A673 (cell line): Measurements from ENCODE around the gene FIBCD1. TPM values are rescaled to one million over a fixed set of nuclear protein-coding genes. Genes with fewer than 3 reads are reported as not detected.

Experiments
- Bru-seq: library from RNA; stranded (reverse); fragments of 400-500 nt; gene quantifications from one replicate; lab custom pipeline; 2021; lab: Mats Ljungman, UMichigan
- BruChase-seq, 2 experiments: library from RNA; stranded (reverse); fragments of 400-500 nt; gene quantifications; one replicate each; lab custom pipeline; 2021; lab: Mats Ljungman, UMichigan
- BruUV-seq: library from RNA; stranded (reverse); fragments of 400-500 nt; replicated peaks from 2 replicates; lab custom pipeline; 2021; lab: Mats Ljungman, UMichigan
- CTCF ChIA-PET: fragments of 300-600 bp; sonication (Branson Sonifier 250); formaldehyde crosslinking; loops from one replicate; lab custom pipeline; 2022; ENCODE audit warnings: antibody characterized with exemption; lab: Charles Lee
- POLR2A ChIA-PET: fragments of 300-600 bp; sonication (Branson Sonifier 250); formaldehyde crosslinking; loops from one replicate; lab custom pipeline; 2022; ENCODE audit warnings: antibody characterized with exemption; ENCODE audit not compliant: low non-redundant PET; lab: Charles Lee
- DNase-seq: peaks from one replicate; pipeline ENCODE4 v3.0.0-alpha.2; 2015; ENCODE audit warnings: low spot score
- H3K27ac ChIP-seq: fragments of 200-600 bp; sonication (generic); 2 replicates; pipeline ENCODE4 v1.5.1; 2016; ENCODE audit warnings: mixed run types, low read depth, mild to moderate bottlenecking, mixed read lengths, antibody characterized with exemption, low read length; ENCODE audit not compliant: poor library complexity, severe bottlenecking
- H3K27me3 ChIP-seq: fragments of 200-600 bp; sonication (generic); replicated peaks from 2 replicates; pipeline ENCODE4 v1.6.1; 2017; ENCODE audit warnings: mixed run types, low read depth, mild to moderate bottlenecking, mixed read lengths, antibody characterized with exemption, low read length; ENCODE audit not compliant: insufficient read depth, poor library complexity
- H3K36me3 ChIP-seq: fragments of 200-600 bp; sonication (generic); 2 replicates; pipeline ENCODE4 v1.6.1; 2016; ENCODE audit warnings: mixed run types, mild to moderate bottlenecking, mixed read lengths, antibody characterized with exemption, low read length; ENCODE audit not compliant: insufficient read depth, poor library complexity, severe bottlenecking
- H3K4me1 ChIP-seq: fragments of 200-600 bp; sonication (generic); 2 replicates; pipeline ENCODE4 v1.6.1; 2017; ENCODE audit warnings: mixed run types, mild to moderate bottlenecking, mixed read lengths, antibody characterized with exemption, low read length; ENCODE audit not compliant: insufficient read depth, poor library complexity, severe bottlenecking
- H3K4me3 ChIP-seq: fragments of 200-600 bp; sonication (generic); 2 replicates; pipeline ENCODE4 v1.5.1; 2016; ENCODE audit warnings: low read depth, mixed run types, mild to moderate bottlenecking, mixed read lengths, low read length; ENCODE audit not compliant: poor library complexity, severe bottlenecking
- H3K9me3 ChIP-seq: fragments of 200-600 bp; sonication (generic); 2 replicates; pipeline ENCODE4 v1.6.1; 2016; ENCODE audit warnings: mixed run types, low read depth, mild to moderate bottlenecking, mixed read lengths, antibody characterized with exemption, low read length; ENCODE audit not compliant: poor library complexity, severe bottlenecking
- EZH2 ChIP-seq: fragments of 200-600 bp; sonication (generic); IDR thresholded peaks from 2 replicates; pipeline ENCODE4 v1.6.1; 2017; ENCODE audit warnings: borderline replicate concordance, low read depth, mild to moderate bottlenecking, mixed read lengths, antibody characterized with exemption, low read length; ENCODE audit not compliant: poor library complexity, severe bottlenecking
- intact Hi-C: fragments of 100-400 bp; cut with micrococcal nuclease; formaldehyde crosslinking; loops from one replicate; pipeline ENCODE4 v1.10.0; 2022; ENCODE audit not compliant: unreplicated experiment
- long read RNA-seq: library from polyadenylated mRNA; stranded (forward); transcript quantifications from one replicate; pipeline ENCODE4 v2.0.0, GENCODE V29; 2022
- total RNA-seq: library from RNA; stranded (reverse); gene quantifications from 2 replicates; pipeline ENCODE4 v1.2.3, GENCODE V29; 2021
- TF ChIP-seq, protein P1 (sequence below): fragments of 300-800, 200-600 bp; sonication (generic); conservative IDR thresholded peaks from 2 replicates; pipeline ENCODE4 v1.5.1; 2017; ENCODE audit warnings: low read depth, mild to moderate bottlenecking, antibody characterized with exemption, low read length, moderate library complexity, mixed read lengths

FIBCD1 gene, protein sequence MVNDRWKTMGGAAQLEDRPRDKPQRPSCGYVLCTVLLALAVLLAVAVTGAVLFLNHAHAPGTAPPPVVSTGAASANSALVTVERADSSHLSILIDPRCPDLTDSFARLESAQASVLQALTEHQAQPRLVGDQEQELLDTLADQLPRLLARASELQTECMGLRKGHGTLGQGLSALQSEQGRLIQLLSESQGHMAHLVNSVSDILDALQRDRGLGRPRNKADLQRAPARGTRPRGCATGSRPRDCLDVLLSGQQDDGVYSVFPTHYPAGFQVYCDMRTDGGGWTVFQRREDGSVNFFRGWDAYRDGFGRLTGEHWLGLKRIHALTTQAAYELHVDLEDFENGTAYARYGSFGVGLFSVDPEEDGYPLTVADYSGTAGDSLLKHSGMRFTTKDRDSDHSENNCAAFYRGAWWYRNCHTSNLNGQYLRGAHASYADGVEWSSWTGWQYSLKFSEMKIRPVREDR
- total RNA-seq (0.19 TPM in 1 of 2 replicates, not detected in the other), Bru-seq, nascent RNA (not detected), BruChase-seq, experiment 1, labeled RNA remaining after a 2-hour chase (not detected), BruChase-seq, experiment 2, labeled RNA remaining after a 6-hour chase (percentile 7 among the genes with signal in this experiment)
- long read RNA-seq = 0 reads

GRCh38 chr9:130938652-130939404, at the start of gene FIBCD1:
FIBCD1 (minus strand) TSS chr9:130939247; CDS start chr9:130938607, 640 bp downstream.
- DNase-seq = peak; percentile 45
- no peaks in the 10 kb centered on the region for H3K36me3 ChIP-seq
- CTCF ChIA-PET = no interaction called here
- peak within 1 kb of the TSS; percentile 55 for H3K4me3 ChIP-seq
- no peak for TF ChIP-seq EZH2
- TF ChIP-seq, protein P1, sequence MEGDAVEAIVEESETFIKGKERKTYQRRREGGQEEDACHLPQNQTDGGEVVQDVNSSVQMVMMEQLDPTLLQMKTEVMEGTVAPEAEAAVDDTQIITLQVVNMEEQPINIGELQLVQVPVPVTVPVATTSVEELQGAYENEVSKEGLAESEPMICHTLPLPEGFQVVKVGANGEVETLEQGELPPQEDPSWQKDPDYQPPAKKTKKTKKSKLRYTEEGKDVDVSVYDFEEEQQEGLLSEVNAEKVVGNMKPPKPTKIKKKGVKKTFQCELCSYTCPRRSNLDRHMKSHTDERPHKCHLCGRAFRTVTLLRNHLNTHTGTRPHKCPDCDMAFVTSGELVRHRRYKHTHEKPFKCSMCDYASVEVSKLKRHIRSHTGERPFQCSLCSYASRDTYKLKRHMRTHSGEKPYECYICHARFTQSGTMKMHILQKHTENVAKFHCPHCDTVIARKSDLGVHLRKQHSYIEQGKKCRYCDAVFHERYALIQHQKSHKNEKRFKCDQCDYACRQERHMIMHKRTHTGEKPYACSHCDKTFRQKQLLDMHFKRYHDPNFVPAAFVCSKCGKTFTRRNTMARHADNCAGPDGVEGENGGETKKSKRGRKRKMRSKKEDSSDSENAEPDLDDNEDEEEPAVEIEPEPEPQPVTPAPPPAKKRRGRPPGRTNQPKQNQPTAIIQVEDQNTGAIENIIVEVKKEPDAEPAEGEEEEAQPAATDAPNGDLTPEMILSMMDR = peak; percentile 33
- BruUV-seq = no TSS peak
- no peaks in the 10 kb centered on the region for H3K4me1 ChIP-seq
- H3K27me3 ChIP-seq = peaks cover 47% of the 10 kb centered on the region
- POLR2A ChIA-PET = interaction anchor here (0.5 kb wide), 1 partner anchor 81 kb away, joined by 10 read pairs; no protein-coding TSS in a partner anchor
- H3K9me3 ChIP-seq = no peaks in the 10 kb centered on the region
- H3K27ac ChIP-seq = no peak within 1 kb of the TSS
- intact Hi-C loops = no loop called here

GRCh38 chr9:130988400-130988747, 49.3 kb upstream of the FIBCD1 start:
- ChIA-PET CTCF (no interaction called here), POLR2A (interaction anchor here (0.6 kb wide), 1 partner anchor 751 kb away, joined by 3 read pairs; the partner anchor contains the start of gene RAPGEF1)
- BruUV-seq = no TSS peak
- H3K27me3 ChIP-seq = no peaks in the 10 kb centered on the region
- H3K36me3 ChIP-seq = no peaks in the 10 kb centered on the region
- no peak for TF ChIP-seq EZH2
- TF ChIP-seq, protein P1 = no peak
- no peaks in the 10 kb centered on the region for H3K4me1 ChIP-seq
- no peak overlapping the region for H3K4me3 ChIP-seq
- H3K27ac ChIP-seq = no peak overlapping the region
- no peaks in the 10 kb centered on the region for H3K9me3 ChIP-seq
- DNase-seq = no peak
- intact Hi-C loops = no loop called here

- BruUV-seq = no TSS peak
- no peaks in the 10 kb centered on the region for H3K9me3 ChIP-seq
- POLR2A ChIA-PET = interaction anchor here (0.6 kb wide), 1 partner anchor 752 kb away, joined by 3 read pairs; the partner anchor contains the start of gene RAPGEF1
Observed at GRCh38 chr9:130987738-130988399, 48.8 kb upstream of the FIBCD1 start.

More at GRCh38 chr9:130987738-130988399, 48.8 kb upstream of the FIBCD1 start:
- TF ChIP-seq, protein P1 = no peak
- no peak for TF ChIP-seq EZH2
- Histone ChIP-seq H3K4me1 (no peaks in the 10 kb centered on the region), H3K36me3 (no peaks in the 10 kb centered on the region), H3K4me3 (no peak overlapping the region), H3K27ac (no peak overlapping the region), H3K27me3 (no peaks in the 10 kb centered on the region)
- CTCF ChIA-PET = no interaction called here
- intact Hi-C loops = no loop called here
- DNase-seq = no peak
